ENCODE measurements around the gene PDZK1IP1. TPM values are rescaled to one million over a fixed set of nuclear protein-coding genes. Genes with fewer than 3 reads are reported as not detected.

PDZK1IP1 gene
- total and polyA plus RNA-seq, 2 experiments from 2014 or later = not detected

DNA sequence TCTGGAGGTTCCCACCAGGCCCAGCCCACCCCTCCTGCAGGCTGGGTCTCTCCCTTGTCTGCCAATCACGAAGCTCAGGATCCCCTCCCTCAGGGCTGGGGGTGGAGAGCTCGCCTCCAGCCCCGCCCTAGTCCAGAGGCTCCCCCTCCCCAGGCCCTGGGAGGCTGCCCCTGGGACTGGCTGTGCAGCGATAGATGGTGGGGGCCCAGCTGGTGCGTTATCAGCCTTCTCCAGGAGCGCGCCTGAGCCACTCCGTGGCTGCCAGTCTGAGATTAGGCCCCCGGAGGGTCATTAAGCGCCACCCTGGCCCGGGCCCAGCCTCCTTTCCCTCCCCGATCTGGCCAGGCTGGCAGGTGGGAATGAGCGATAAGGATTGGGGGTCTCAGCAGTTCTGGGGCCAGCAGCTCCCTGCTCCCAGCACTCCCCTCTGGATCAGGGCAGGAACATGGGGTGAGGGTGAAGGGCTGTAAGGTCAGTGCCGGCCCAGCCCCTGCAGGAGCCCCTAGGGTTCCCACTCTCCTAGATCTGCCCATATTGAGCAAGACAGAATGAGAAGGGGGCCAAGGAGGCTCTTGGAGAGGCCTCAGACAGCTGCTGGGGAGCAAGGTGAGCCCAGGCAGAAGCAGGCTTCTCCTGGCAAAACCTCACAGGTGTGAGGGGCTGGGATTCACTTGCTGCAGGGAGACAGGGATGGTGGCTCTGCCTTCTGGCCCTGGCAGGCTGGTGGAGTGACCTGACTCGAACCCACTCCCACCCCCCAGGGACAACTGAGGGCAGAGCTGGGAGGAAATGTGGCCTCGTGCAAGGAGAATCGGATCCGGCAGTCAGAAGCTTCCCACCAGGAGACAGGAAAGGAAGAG lies 8.5 kb downstream of the PDZK1IP1 start:
- TF ChIP-seq EZH2phosphoT487 (IDR thresholded peaks at IDR 0.05; ENCODE audit: insufficient read depth, low read depth) (no peak), EZH2 (IDR thresholded peaks at IDR 0.05; ENCODE audit: insufficient read depth, poor library complexity, severe bottlenecking) (no peak)
- H3K36me3 ChIP-seq (ENCODE audit: low read depth) = no peaks in the 10 kb centered on the region
- in situ Hi-C loops (cut with MboI) = no loop called here
- H4K20me1 ChIP-seq (ENCODE audit: insufficient read depth) = no peaks in the 10 kb centered on the region
- H3K79me2 ChIP-seq (ENCODE audit: insufficient read depth) = no peaks in the 10 kb centered on the region
- no peak for DNase-seq
- H3K27me3 ChIP-seq (replicated peaks; ENCODE audit: insufficient read depth) = no peaks in the 10 kb centered on the region
- no peak overlapping the region for H2AFZ ChIP-seq
- no peaks in the 10 kb centered on the region for H3K9me3 ChIP-seq (ENCODE audit: low read depth)
- H3K27ac ChIP-seq = no peak overlapping the region
- H3F3A ChIP-seq (ENCODE audit: insufficient read depth) = 0 out of 2 replicates have a peak, but pooled peaks cover 3% of the 10 kb centered on the region
- no peak overlapping the region for H3K4me2 ChIP-seq (ENCODE audit: unreplicated experiment)
- 47 to 55% methylated on average over 16 to 18 of the region's 18 CpGs for WGBS, 2 experiments (ENCODE audit: low coverage in 1 of 2, low lambda C conversion rate in 2 of 2, missing lambda C conversion rate in 2 of 2)
- H3K9me2 ChIP-seq (ENCODE audit: insufficient read depth) = no peaks in the 10 kb centered on the region
- H3K9ac ChIP-seq = no peak overlapping the region
- no peaks in the 10 kb centered on the region for H3K4me1 ChIP-seq (ENCODE audit: insufficient read depth)
- no peak overlapping the region for H3K4me3 ChIP-seq

DNA sequence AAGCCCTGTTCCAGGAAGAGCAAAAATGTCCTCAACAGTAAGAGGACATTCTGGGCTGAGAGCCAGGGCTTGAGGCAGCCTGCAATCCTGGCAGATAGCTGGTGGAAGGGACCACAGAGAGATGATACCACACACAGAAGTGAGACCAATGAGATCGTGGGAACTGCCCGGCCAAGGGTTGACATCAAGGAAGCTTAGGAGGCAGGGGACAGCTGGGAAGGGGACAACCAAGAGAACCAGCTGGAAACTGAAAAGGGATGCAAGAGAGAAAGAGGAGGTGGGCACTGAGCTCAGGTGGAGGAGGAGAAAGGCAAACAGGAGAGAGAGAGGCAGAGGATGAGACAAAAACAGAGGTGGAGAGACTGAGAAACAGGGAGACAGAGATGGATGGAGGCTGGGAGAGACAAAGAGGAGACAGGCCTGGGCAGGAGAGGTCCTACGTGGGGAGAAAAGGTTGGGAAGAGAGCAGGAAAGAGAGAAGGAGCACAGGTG lies 9.2 kb downstream of the PDZK1IP1 start:
- Histone ChIP-seq H3K4me3 (no peak overlapping the region), H3K9ac (no peak overlapping the region), H2AFZ (peak overlapping the region; percentile 100; the same call in 1 of the 2 replicates), H3K27me3 (replicated peaks; ENCODE audit: insufficient read depth) (no peaks in the 10 kb centered on the region), H3K27ac (no peak overlapping the region), H4K20me1 (ENCODE audit: insufficient read depth) (no peaks in the 10 kb centered on the region), H3K4me2 (ENCODE audit: unreplicated experiment) (no peak overlapping the region), H3K9me2 (ENCODE audit: insufficient read depth) (no peaks in the 10 kb centered on the region), H3K36me3 (ENCODE audit: low read depth) (no peaks in the 10 kb centered on the region), H3K79me2 (ENCODE audit: insufficient read depth) (no peaks in the 10 kb centered on the region), H3K4me1 (ENCODE audit: insufficient read depth) (no peaks in the 10 kb centered on the region), H3F3A (ENCODE audit: insufficient read depth) (0 out of 2 replicates have a peak, but pooled peaks cover 3% of the 10 kb centered on the region), H3K9me3 (ENCODE audit: low read depth) (no peaks in the 10 kb centered on the region)
- DNase-seq = no peak
- WGBS, 2 experiments (ENCODE audit: low coverage in 1 of 2, low lambda C conversion rate in 2 of 2, missing lambda C conversion rate in 2 of 2) = 41 to 76% methylated on average over 3 of the region's 3 CpGs
- in situ Hi-C loops (cut with MboI) = no loop called here
- no peak for TF ChIP-seq EZH2phosphoT487 (IDR thresholded peaks at IDR 0.05; ENCODE audit: insufficient read depth, low read depth)
- TF ChIP-seq EZH2 (IDR thresholded peaks at IDR 0.05; ENCODE audit: insufficient read depth, poor library complexity, severe bottlenecking) = no peak

- in situ Hi-C loops (cut with MboI) = no loop called here
- Histone ChIP-seq H3K4me2 (ENCODE audit: unreplicated experiment) (peak overlapping the region; percentile 100), H3K9me2 (ENCODE audit: insufficient read depth) (no peaks in the 10 kb centered on the region), H3F3A (ENCODE audit: insufficient read depth) (0 out of 2 replicates have a peak, but pooled peaks cover 3% of the 10 kb centered on the region), H3K4me3 (peak overlapping the region; percentile 87), H3K4me1 (ENCODE audit: insufficient read depth) (no peaks in the 10 kb centered on the region), H3K79me2 (ENCODE audit: insufficient read depth) (no peaks in the 10 kb centered on the region), H3K27me3 (replicated peaks; ENCODE audit: insufficient read depth) (no peaks in the 10 kb centered on the region), H3K27ac (no peak overlapping the region), H4K20me1 (ENCODE audit: insufficient read depth) (no peaks in the 10 kb centered on the region), H2AFZ (peak overlapping the region; percentile 100), H3K9me3 (ENCODE audit: low read depth) (no peaks in the 10 kb centered on the region), H3K9ac (peak overlapping the region; percentile 73), H3K36me3 (ENCODE audit: low read depth) (no peaks in the 10 kb centered on the region)
- 52 to 53% methylated on average over 3 of the region's 3 CpGs for WGBS, 2 experiments (ENCODE audit: low coverage in 1 of 2, low lambda C conversion rate in 2 of 2, missing lambda C conversion rate in 2 of 2)
- TF ChIP-seq EZH2 (IDR thresholded peaks at IDR 0.05; ENCODE audit: insufficient read depth, poor library complexity, severe bottlenecking) (no peak), EZH2phosphoT487 (IDR thresholded peaks at IDR 0.05; ENCODE audit: insufficient read depth, low read depth) (no peak)
- DNase-seq = no peak
Measured at GRCh38 chr1:47179988-47180563, 9.8 kb downstream of the PDZK1IP1 start.

Measured in GM23248 (cell line).